ENCODE results near the gene ECHDC3.

ECHDC3 gene

GRCh38 chr10:11810313-11810766 lies 68.2 kb downstream of the ECHDC3 start:
- DNase-seq (ENCODE audit: low spot score): no peak
- H3K27ac ChIP-seq: peak overlapping the region; percentile 56
- POLR2A ChIA-PET (ENCODE audit: low non-redundant PET): no interaction called here
- no peak for TF ChIP-seq CTCF (conservative IDR thresholded peaks at IDR 0.05; ENCODE audit: low read depth)
- CTCF ChIA-PET: interaction anchor here (1.2 to 1.4 kb wide), 3 partner anchors 9 to 28 kb away, joined by 3 to 6 read pairs (median 4); no protein-coding TSS in a partner anchor

DNA sequence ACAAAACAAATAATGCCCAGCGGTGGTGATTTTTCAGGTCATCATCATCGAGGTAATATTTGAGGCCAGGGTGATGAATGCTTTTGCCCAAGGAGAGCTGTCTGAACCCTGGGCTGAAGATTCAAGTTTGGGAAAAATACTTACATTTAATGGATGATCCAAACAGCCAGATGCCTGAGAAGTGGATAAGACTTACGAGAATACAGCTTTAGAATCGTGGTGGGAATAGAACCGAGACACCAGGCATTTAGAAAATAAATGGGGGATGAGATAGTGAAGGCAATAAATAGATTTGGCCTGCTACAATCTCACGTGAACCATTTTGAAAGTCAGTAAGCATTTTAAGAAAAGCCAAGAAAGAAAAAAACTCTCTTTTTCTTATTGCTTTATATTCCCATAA lies 68.8 kb downstream of the ECHDC3 start:
- TF ChIP-seq CTCF (conservative IDR thresholded peaks at IDR 0.05; ENCODE audit: low read depth): no peak
- H3K27ac ChIP-seq: no peak overlapping the region
- ChIA-PET CTCF (interaction anchor here (1.2 to 1.4 kb wide), 3 partner anchors 9 to 28 kb away, joined by 3 to 6 read pairs (median 4); no protein-coding TSS in a partner anchor), POLR2A (ENCODE audit: low non-redundant PET) (no interaction called here)
- no peak for DNase-seq (ENCODE audit: low spot score)

DNA sequence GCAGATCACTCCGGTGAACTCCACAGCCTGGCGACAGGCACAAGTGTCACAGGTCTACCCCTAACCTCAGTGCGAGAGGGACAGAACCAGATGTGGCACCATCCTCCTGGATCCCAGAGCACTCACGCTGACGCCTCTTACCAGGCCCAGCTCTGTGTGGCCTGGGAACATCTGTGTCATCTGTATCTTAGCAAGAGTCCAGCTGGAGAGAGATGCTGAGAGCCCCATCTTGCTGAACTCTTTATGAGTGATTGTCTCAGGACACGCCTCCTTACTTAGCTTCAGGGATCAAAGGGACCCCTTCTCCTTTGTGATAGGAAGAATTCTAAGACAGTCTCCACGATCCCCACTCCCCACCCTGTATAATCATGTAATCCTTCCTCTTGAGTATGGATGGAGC lies 71.0 kb downstream of the ECHDC3 start:
- ChIA-PET POLR2A (ENCODE audit: low non-redundant PET) (no interaction called here), CTCF (interaction anchor here (0.8 kb wide), 1 partner anchor 28 kb away, joined by 3 read pairs; no protein-coding TSS in a partner anchor)

More for the DNA sequence above, 71.0 kb downstream of the ECHDC3 start:
- no peak for DNase-seq (ENCODE audit: low spot score)
- no peak overlapping the region for H3K27ac ChIP-seq
- TF ChIP-seq CTCF (conservative IDR thresholded peaks at IDR 0.05; ENCODE audit: low read depth): no peak
